H1 (cell line): Measurements from ENCODE around the gene SLC15A1. TPM values are rescaled to one million over a fixed set of nuclear protein-coding genes. Genes with fewer than 3 reads are reported as not detected.

Experiments used
- CTCF ChIA-PET: fragments of 300-600 bp; sonication (Branson Sonifier 250); formaldehyde crosslinking; loops from one replicate; lab custom pipeline; 2021; ENCODE audit not compliant: partially characterized antibody; lab: Charles Lee
- POLR2A ChIA-PET: fragments of 300-600 bp; sonication (Branson Sonifier 250); formaldehyde crosslinking; loops from one replicate; lab custom pipeline; 2021; ENCODE audit warnings: inconsistent platforms; ENCODE audit not compliant: partially characterized antibody; lab: Charles Lee
- DNase-seq, 2 experiments: peaks; one replicate each; pipeline versions ENCODE4 v3.0.0 to v3.0.0-alpha.2; 2010 to 2022; ENCODE audit warnings: low spot score in 2 of 2, low read depth in 1 of 2, mixed read lengths in 1 of 2
- FAIRE-seq: peaks from 2 replicates; lab custom pipeline; 2011; peaks lifted over from hg19 to GRCh38; lab: Jason Lieb, UNC
- H2AFZ ChIP-seq: 2 replicates; pipeline ENCODE4 v1.8.1; 2012; ENCODE audit warnings: low read length, inconsistent platforms
- H2AK5ac ChIP-seq: 2 replicates; pipeline ENCODE4 v1.6.1; 2013; ENCODE audit warnings: low read depth, low read length
- H2BK120ac ChIP-seq: replicated peaks from 2 replicates; pipeline ENCODE3; 2013; ENCODE audit warnings: low read depth, low read length, inconsistent platforms
- H2BK12ac ChIP-seq: 2 replicates; pipeline ENCODE4 v1.6.1; 2013; ENCODE audit warnings: low read depth, low read length
- H2BK15ac ChIP-seq: 2 replicates; pipeline ENCODE4 v1.6.1; 2013; ENCODE audit warnings: low read length
- H2BK20ac ChIP-seq: 2 replicates; pipeline ENCODE4 v1.6.1; 2013; ENCODE audit warnings: low read length
- H2BK5ac ChIP-seq: 2 replicates; pipeline ENCODE4 v1.6.1; 2013; ENCODE audit warnings: low read depth, low read length
- H3K14ac ChIP-seq: 2 replicates; pipeline ENCODE4 v1.6.1; 2013; ENCODE audit warnings: inconsistent platforms; ENCODE audit not compliant: insufficient read length
- H3K18ac ChIP-seq: 2 replicates; pipeline ENCODE4 v1.6.1; 2013; ENCODE audit warnings: low read length; ENCODE audit errors: extremely low read depth
- H3K23ac ChIP-seq: 2 replicates; pipeline ENCODE4 v1.6.1; 2013; ENCODE audit warnings: inconsistent platforms; ENCODE audit not compliant: insufficient read length
- H3K23me2 ChIP-seq: 2 replicates; pipeline ENCODE4 v1.6.1; 2013; ENCODE audit warnings: low read depth, low read length
- H3K27ac ChIP-seq: 2 replicates; pipeline ENCODE4 v1.6.1; 2011; ENCODE audit warnings: low read depth, low read length, inconsistent platforms
- H3K27me3 ChIP-seq, 4 experiments: replicated peaks in 1 of 4; 1 replicate in 1 of 4; 2 replicates in 3 of 4; pipeline versions ENCODE4 v1.6.1 to v1.8.1; 2011 to 2013; ENCODE audit warnings: low read length in 3 of 4, mild to moderate bottlenecking in 3 of 4, inconsistent platforms in 2 of 4, mixed read lengths in 2 of 4, moderate library complexity in 1 of 4; ENCODE audit not compliant: control insufficient read depth in 3 of 4, insufficient read depth in 3 of 4; ENCODE audit errors: extremely low read depth in 1 of 4
- H3K36me3 ChIP-seq, 4 experiments: 2 replicates each; pipeline versions ENCODE4 v1.6.1 to v1.8.1; 2011 to 2013; ENCODE audit warnings: mild to moderate bottlenecking in 4 of 4, low read length in 3 of 4, moderate library complexity in 2 of 4, control low read depth in 1 of 4, inconsistent platforms in 1 of 4; ENCODE audit not compliant: insufficient read depth in 4 of 4, control insufficient read depth in 2 of 4
- H3K4ac ChIP-seq: replicated peaks from 2 replicates; pipeline ENCODE3; 2013; ENCODE audit warnings: low read length, low read depth, mixed read lengths, inconsistent platforms; ENCODE audit not compliant: insufficient read length
- H3K4me1 ChIP-seq, 4 experiments: replicated peaks in 1 of 4; 1 replicate in 1 of 4; 2 replicates in 3 of 4; pipeline versions ENCODE4 v1.6.1 to v1.8.1; 2011 to 2013; ENCODE audit warnings: low read length in 3 of 4, inconsistent platforms in 2 of 4, mixed read lengths in 1 of 4; ENCODE audit not compliant: insufficient read depth in 4 of 4, control insufficient read depth in 3 of 4
- H3K4me2 ChIP-seq, 2 experiments: 2 replicates each; pipeline versions ENCODE4 v1.6.1 to v1.8.1; 2011 to 2013; ENCODE audit warnings: low read depth in 2 of 2, low read length in 2 of 2, control low read depth in 1 of 2, inconsistent platforms in 1 of 2, mild to moderate bottlenecking in 1 of 2; ENCODE audit not compliant: insufficient read depth in 1 of 2
- H3K4me3 ChIP-seq, 4 experiments: fragments of 200-600, 300-600 bp in 1 of 4; sonication (generic), shearing (Covaris generic), sonication (Bioruptor Twin) in 1 of 4; 2 replicates each; pipeline versions ENCODE4 v1.5.1 to v1.8.1; 2011 to 2016; ENCODE audit warnings: low read length in 4 of 4, low read depth in 3 of 4, control low read depth in 2 of 4, inconsistent platforms in 2 of 4, mild to moderate bottlenecking in 2 of 4, mixed read lengths in 1 of 4, moderate library complexity in 1 of 4; ENCODE audit not compliant: insufficient read depth in 2 of 4; ENCODE audit errors: extremely low read depth in 1 of 4
- H3K56ac ChIP-seq: replicated peaks from 2 replicates; pipeline ENCODE3; 2013; ENCODE audit warnings: low read depth, mild to moderate bottlenecking, mixed read lengths, low read length, inconsistent platforms; ENCODE audit not compliant: insufficient read length
- H3K79me1 ChIP-seq: 2 replicates; pipeline ENCODE4 v1.6.1; 2013; ENCODE audit warnings: low read depth, low read length, control low read depth
- H3K79me2 ChIP-seq, 2 experiments: 2 replicates each; pipeline versions ENCODE4 v1.6.1 to v1.8.1; 2012 to 2013; ENCODE audit warnings: low read length in 2 of 2, mild to moderate bottlenecking in 2 of 2, inconsistent platforms in 1 of 2; ENCODE audit not compliant: insufficient read depth in 2 of 2, control insufficient read depth in 1 of 2
- H3K9ac ChIP-seq, 4 experiments: replicated peaks in 1 of 4; 1 replicate in 1 of 4; 2 replicates in 3 of 4; pipeline versions ENCODE4 v1.6.1 to v1.8.1; 2011 to 2013; ENCODE audit warnings: low read depth in 3 of 4, low read length in 3 of 4, control low read depth in 2 of 4, mild to moderate bottlenecking in 2 of 4, moderate library complexity in 2 of 4, inconsistent platforms in 1 of 4; ENCODE audit errors: extremely low read depth in 1 of 4
- H3K9me3 ChIP-seq, 2 experiments: 2 replicates each; pipeline versions ENCODE4 v1.6.1 to v1.8.1; 2012 to 2013; ENCODE audit warnings: mild to moderate bottlenecking in 2 of 2, moderate library complexity in 2 of 2, control low read depth in 1 of 2, inconsistent platforms in 1 of 2, low read depth in 1 of 2, low read length in 1 of 2, mixed read lengths in 1 of 2; ENCODE audit not compliant: insufficient read depth in 2 of 2
- H4K20me1 ChIP-seq, 2 experiments: replicated peaks in 1 of 2; 2 replicates each; pipeline versions ENCODE3 to v1.8.1; 2011 to 2013; ENCODE audit warnings: inconsistent platforms in 2 of 2, low read length in 2 of 2, mild to moderate bottlenecking in 1 of 2; ENCODE audit not compliant: insufficient read depth in 2 of 2, control insufficient read depth in 1 of 2
- H4K5ac ChIP-seq: 2 replicates; pipeline ENCODE4 v1.6.1; 2013; ENCODE audit warnings: low read length, low read depth, mixed read lengths, inconsistent platforms; ENCODE audit not compliant: insufficient read length
- H4K8ac ChIP-seq: 2 replicates; pipeline ENCODE4 v1.8.0; 2013; ENCODE audit warnings: mild to moderate bottlenecking, moderate library complexity, low read length, inconsistent platforms; ENCODE audit not compliant: insufficient read depth; ENCODE audit errors: extremely low read depth
- H4K91ac ChIP-seq: replicated peaks from 2 replicates; pipeline ENCODE3; 2013; ENCODE audit warnings: low read length, mixed read lengths, inconsistent platforms; ENCODE audit not compliant: insufficient read length
- ASH2L ChIP-seq: fragments of 200-600, 300-600 bp; sonication (generic); IDR thresholded peaks from one replicate; pipeline ENCODE4 v1.7.1; 2017; ENCODE audit warnings: low read length
- BRCA1 ChIP-seq: IDR thresholded peaks from 2 replicates; pipeline ENCODE4 v1.6.1; 2012; ENCODE audit warnings: low read depth, low read length, improper control_type of control experiment
- CHD1 ChIP-seq: IDR thresholded peaks from 2 replicates; pipeline ENCODE4 v1.6.1; 2012; ENCODE audit warnings: low read depth, low read length, improper control_type of control experiment
- CHD2 ChIP-seq: IDR thresholded peaks from 2 replicates; pipeline ENCODE4 v1.6.1; 2012; ENCODE audit warnings: low read length, improper control_type of control experiment
- CREB1 ChIP-seq: IDR thresholded peaks from 2 replicates; pipeline ENCODE4 v1.6.1; 2012; ENCODE audit warnings: inconsistent platforms
- EGR1 ChIP-seq: IDR thresholded peaks from 2 replicates; pipeline ENCODE4 v1.6.1; 2011; ENCODE audit warnings: low read depth, low read length, borderline replicate concordance
- JUN ChIP-seq: IDR thresholded peaks from 2 replicates; pipeline ENCODE4 v1.6.1; 2011; ENCODE audit warnings: low read depth, mild to moderate bottlenecking, improper control_type of control experiment, low read length
- RNF2 ChIP-seq: fragments of 200-900, 300-1000 bp; sonication (generic); IDR thresholded peaks from 2 replicates; pipeline ENCODE4 v1.7.1; 2016; ENCODE audit warnings: borderline replicate concordance, low read depth, mild to moderate bottlenecking, antibody characterized with exemption, low read length; ENCODE audit not compliant: poor library complexity, severe bottlenecking; ENCODE audit errors: missing control alignments
- TAF7 ChIP-seq: optimal IDR thresholded peaks from 2 replicates; pipeline ENCODE3; 2011; ENCODE audit warnings: low read depth, mild to moderate bottlenecking, inconsistent platforms, low read length, moderate library complexity, borderline replicate concordance
- YY1 ChIP-seq: IDR thresholded peaks from 2 replicates; pipeline ENCODE4 v1.6.1; 2011; ENCODE audit warnings: low read depth, mild to moderate bottlenecking, low read length
- WGBS, 2 experiments: shearing (Covaris generic) in 1 of 2; methylation state at CpG; one replicate each; pipeline versions ENCODE4 v1.1.6 to v1.1.7; 2013 to 2015; ENCODE audit warnings: low lambda C conversion rate in 2 of 2, mixed read lengths in 2 of 2, inconsistent platforms in 1 of 2, low coverage in 1 of 2, missing lambda C conversion rate in 1 of 2; ENCODE audit not compliant: insufficient replicate concordance in 2 of 2, insufficient coverage in 1 of 2, insufficient read length in 1 of 2; ENCODE audit errors: extremely low coverage in 1 of 2, missing lambda C conversion rate in 1 of 2; 5-methylcytosine and 5-hydroxymethylcytosine counted together
- polyA plus RNA-seq, 7 experiments: library from polyadenylated mRNA; depleted of rRNA in 3 of 7; stranded (reverse) in 5 of 7; unstranded in 2 of 7; fragments of >200 nt in 5 of 7; fragments of 200-250 nt in 2 of 7; gene quantifications; 1 replicate in 5 of 7; 2 replicates in 1 of 7; 4 replicates in 1 of 7; pipeline versions ENCODE4 v1.2.1 to v1.2.3, GENCODE V29; 2011 to 2013; ENCODE audit warnings: missing spikeins in 2 of 7, mixed read lengths in 2 of 7
- total RNA-seq: library from RNA; stranded (reverse); fragmentation: NEBNext Ultra II Directional; extraction: Animal tissue kit (Norgen Biotek cat#: 25700); gene quantifications from 2 replicates; pipeline ENCODE4 v1.2.1, GENCODE V29; 2021

Gene SLC15A1
- total and polyA plus RNA-seq, 2 of the 8 experiments (the other 6 are each of a cell fraction or from before 2014, with no cell fraction given) = 1.3 to 2.4 TPM

- DNase-seq (no peak), FAIRE-seq (no peak)
- Histone ChIP-seq H2BK15ac (no peak overlapping the region), H4K5ac (no peak overlapping the region), H2BK20ac (no peak overlapping the region), H4K91ac (no peak overlapping the region), H3K36me3 (no peaks in the 10 kb centered on the region), H3K4ac (no peak overlapping the region), H3K56ac (no peak overlapping the region), H3K14ac (no peak overlapping the region), H2BK12ac (no peak overlapping the region), H3K23me2 (no peaks in the 10 kb centered on the region), H3K4me1 (no peaks in the 10 kb centered on the region), H3K9ac (no peak overlapping the region), H2AFZ (no peak overlapping the region), H3K23ac (no peak overlapping the region), H3K27me3 (no peaks in the 10 kb centered on the region), H2BK5ac (no peak overlapping the region), H2AK5ac (no peak overlapping the region), H3K4me3 (no peak overlapping the region), H2BK120ac (no peak overlapping the region), H3K27ac (no peak overlapping the region), H3K9me3 (no peaks in the 10 kb centered on the region), H3K4me2 (no peak overlapping the region), H3K18ac (no peak overlapping the region), H4K20me1 (no peaks in the 10 kb centered on the region), H3K79me1 (no peaks in the 10 kb centered on the region), H3K79me2 (no peaks in the 10 kb centered on the region), H4K8ac (no peak overlapping the region)
- CTCF ChIA-PET = interaction anchor here (0.8 to 1.0 kb wide), 2 partner anchors 9 to 320 kb away, joined by 4 read pairs; no protein-coding TSS in a partner anchor
- WGBS, 2 experiments = 86% methylated on average over 10 of the region's 10 CpGs; no CpG with 5 or more reads in 1 of the 2 experiments
- POLR2A ChIA-PET = no interaction called here
- no peak for TF ChIP-seq CHD2
- TF ChIP-seq CHD1 = no peak
- no peak for TF ChIP-seq CREB1
- TF ChIP-seq EGR1 = no peak
- TF ChIP-seq TAF7 = no peak
- TF ChIP-seq RNF2 = no peak
- no peak for TF ChIP-seq BRCA1
- no peak for TF ChIP-seq YY1
- no peak for TF ChIP-seq ASH2L
- TF ChIP-seq JUN = no peak
Measured at GRCh38 chr13:98787173-98787572, 34.7 kb upstream of the SLC15A1 start.
